ENCODE results near the gene TP53INP2. TPM values are rescaled to one million over a fixed set of nuclear protein-coding genes. Genes with fewer than 3 reads are reported as not detected.

Gene TP53INP2
- total and polyA plus RNA-seq, 2 of the 13 experiments (the other 11 are each of a cell fraction or from before 2014, with no cell fraction given): 5.2 to 18.8 TPM

- no peak overlapping the region for H3K27ac ChIP-seq (ENCODE audit: extremely low read length, insufficient read depth, low read length)
- WGBS (ENCODE audit: low lambda C conversion rate): 4% methylated on average over 2 of the region's 2 CpGs
- H2AFZ ChIP-seq (ENCODE audit: low read length): no peak overlapping the region
- peak; percentile 30; the same call in 1 of the 3 replicates for ATAC-seq
- no peaks in the 10 kb centered on the region for H3K36me3 ChIP-seq (replicated peaks in 1 of 2; ENCODE audit: control insufficient read depth in 1 of 2, insufficient read depth in 2 of 2, low read length in 2 of 2)
- no peak for DNase-seq (ENCODE audit: low spot score)
- no peaks in the 10 kb centered on the region for H3K79me2 ChIP-seq (ENCODE audit: insufficient read depth, low read length)
- H3K4me1 ChIP-seq (ENCODE audit: insufficient read depth, low read length): peaks cover 18% of the 10 kb centered on the region
- no peaks in the 10 kb centered on the region for H3K27me3 ChIP-seq (ENCODE audit: control insufficient read depth in 1 of 2, insufficient read depth in 2 of 2, low read length in 2 of 2)
- in situ Hi-C loops (cut with HindIII; ENCODE audit: extremely low pct_ligation_motif_present, low pct_unique_long_range_greater_than_20kb) (no loop called here), intact Hi-C loops (cut with micrococcal nuclease; ENCODE audit: unreplicated experiment) (no loop called here)
- no peak overlapping the region for H3K4me3 ChIP-seq (replicated peaks in 1 of 3; ENCODE audit: insufficient read depth in 1 of 3, low read depth in 2 of 3, low read length in 3 of 3)
- POLR2A ChIA-PET: interaction anchor here (1.1 to 2.9 kb wide), 4 partner anchors 9 to 18 kb away, joined by 3 to 25 read pairs (median 11); partner anchors contain the start of genes PIGU and TP53INP2
- H3K9ac ChIP-seq (ENCODE audit: insufficient read depth, low read depth, low read length): no peak overlapping the region
- BruUV-seq (replicated peaks): no TSS peak
- no peaks in the 10 kb centered on the region for H4K20me1 ChIP-seq (ENCODE audit: insufficient read depth, low read length)
- CTCF ChIA-PET (ENCODE audit: low intra/inter-chr PET ratio, low total read pairs): no interaction called here
- H3K9me3 ChIP-seq (ENCODE audit: low read length): no peaks in the 10 kb centered on the region
- peak overlapping the region; percentile 1; the same call in 1 of the 2 replicates for H3K4me2 ChIP-seq (ENCODE audit: low read depth, low read length)
- no peak for FAIRE-seq
- TF ChIP-seq SRSF1 (optimal IDR thresholded peaks at IDR 0.05; ENCODE audit: low read depth, low read length) (no peak), ZNF282 (IDR thresholded peaks at IDR 0.05; ENCODE audit: partially characterized antibody) (no peak), DRAP1 (CRISPR knock-in tag; IDR thresholded peaks at IDR 0.05) (0 out of 2 replicates have a peak, but pooled peaks have one; percentile 34), ZNF407 (CRISPR knock-in tag; IDR thresholded peaks at IDR 0.05; ENCODE audit: not compliant biosample characterization) (no peak), ATF6 (CRISPR knock-in tag; conservative IDR thresholded peaks at IDR 0.05) (no peak), RCOR2 (CRISPR knock-in tag; IDR thresholded peaks at IDR 0.05) (peak; percentile 91), HNF1B (CRISPR knock-in tag; IDR thresholded peaks at IDR 0.05) (peak; percentile 36; the same call in 1 of the 2 replicates), ZNF563 (CRISPR knock-in tag; IDR thresholded peaks at IDR 0.05) (no peak)
These were observed 14.7 kb upstream of the TP53INP2 start for GRCh38 chr20:34689486-34689885.
